ENCODE data around the gene LPAR5. TPM values are rescaled to one million over a fixed set of nuclear protein-coding genes. Genes with fewer than 3 reads are reported as not detected.

The LPAR5 gene
- total RNA-seq (2014; rRNA removed; shearing (Covaris generic)) = 0.27 TPM in 1 of 2 replicates, not detected in the other

GRCh38 chr12:6635856-6636531 is at the start of gene LPAR5:
Gene LPAR5 (minus strand): TSS chr12:6635959. CDS start chr12:6621248, 14,711 bp downstream.
- peak; percentile 25 for DNase-seq (ENCODE audit: low read depth)

- peak; percentile 44 for DNase-seq (ENCODE audit: low read depth)
Observed at GRCh38 chr12:6684609-6685008, 48.9 kb upstream of the LPAR5 start.

- no peak for DNase-seq (ENCODE audit: low read depth)
Observed at GRCh38 chr12:6676962-6677361, 41.2 kb upstream of the LPAR5 start.

GRCh38 chr12:6672143-6672542 is 36.4 kb upstream of the LPAR5 start:
- DNase-seq (ENCODE audit: low read depth) = no peak

GRCh38 chr12:6667559-6668210 is 31.9 kb upstream of the LPAR5 start:
- peak; percentile 24 for DNase-seq (ENCODE audit: low read depth)

GRCh38 chr12:6666211-6666610 is 30.5 kb upstream of the LPAR5 start:
- DNase-seq (ENCODE audit: low read depth) = peak; percentile 11

GRCh38 chr12:6664902-6665301 is 29.1 kb upstream of the LPAR5 start:
- no peak for DNase-seq (ENCODE audit: low read depth)

- peak; percentile 99 for DNase-seq (ENCODE audit: low read depth)
Observed at GRCh38 chr12:6662906-6663742, 27.4 kb upstream of the LPAR5 start, which contains the start of gene ING4. Gene ING4 (minus strand): TSS chr12:6663119. CDS start chr12:6663101, 18 bp downstream.

GRCh38 chr12:6662602-6662905 is 26.8 kb upstream of the LPAR5 start:
- no peak for DNase-seq (ENCODE audit: low read depth)

- DNase-seq (ENCODE audit: low read depth) = no peak
Observed at GRCh38 chr12:6653987-6654386, 18.2 kb upstream of the LPAR5 start.

GRCh38 chr12:6653342-6653741 is 17.6 kb upstream of the LPAR5 start:
- no peak for DNase-seq (ENCODE audit: low read depth)

GRCh38 chr12:6652391-6652790 is 16.6 kb upstream of the LPAR5 start:
- DNase-seq (ENCODE audit: low read depth) = no peak

- no peak for DNase-seq (ENCODE audit: low read depth)
Observed at GRCh38 chr12:6650832-6651231, 15.1 kb upstream of the LPAR5 start.

- no peak for DNase-seq (ENCODE audit: low read depth)
Observed at GRCh38 chr12:6647083-6647604, 11.4 kb upstream of the LPAR5 start, which contains the start of gene ACRBP. Gene ACRBP (minus strand): TSS chr12:6647432. CDS start chr12:6647366, 66 bp downstream.

- no peak for DNase-seq (ENCODE audit: low read depth)
Observed at GRCh38 chr12:6646276-6647082, 10.7 kb upstream of the LPAR5 start.

GRCh38 chr12:6644903-6645302 is 9.1 kb upstream of the LPAR5 start:
- DNase-seq (ENCODE audit: low read depth) = no peak

GRCh38 chr12:6644257-6644596 is 8.5 kb upstream of the LPAR5 start:
- DNase-seq (ENCODE audit: low read depth) = no peak

GRCh38 chr12:6643569-6644256 is 8.0 kb upstream of the LPAR5 start:
- DNase-seq (ENCODE audit: low read depth) = no peak

- no peak for DNase-seq (ENCODE audit: low read depth)
Observed at GRCh38 chr12:6641131-6641530, 5.4 kb upstream of the LPAR5 start.

GRCh38 chr12:6640497-6640896 is 4.7 kb upstream of the LPAR5 start:
- DNase-seq (ENCODE audit: low read depth) = no peak

All from M059J (cell line).